Naive thymus-derived CD4-positive, alpha-beta T cell (primary cell): ENCODE results near the gene GOLGA6L9. TPM values are rescaled to one million over a fixed set of nuclear protein-coding genes. Genes with fewer than 3 reads are reported as not detected.
"Not testable (repeated sequence)": the region's sequence is repeated elsewhere in the genome, so short reads cannot be mapped to it uniquely, and the experiment has no call there.

Experiments
- ATAC-seq: fragments of 150-1000 bp; cut with Tn5 transposase; 2 replicates; pipeline ENCODE4 v1.10.0; 2021; ENCODE audit warnings: mild to moderate bottlenecking, moderate library complexity
- CTCF ChIA-PET: fragments of 350-600 bp; sonication (Branson Sonifier 250); formaldehyde crosslinking; loops from one replicate; lab custom pipeline; 2021; ENCODE audit warnings: antibody characterized with exemption; lab: Charles Lee
- POLR2A ChIA-PET: fragments of 350-600 bp; sonication (Branson Sonifier 250); formaldehyde crosslinking; loops from one replicate; lab custom pipeline; 2021; ENCODE audit warnings: antibody characterized with exemption, inconsistent platforms; lab: Charles Lee
- DNase-seq, 9 donors: peaks; one replicate each; pipeline versions ENCODE4 v3.0.0 to v3.0.0-alpha.2; 2020 to 2022; ENCODE audit warnings: mixed read lengths in 1 of 9
- H3K27ac ChIP-seq: one replicate; pipeline ENCODE4 v1.7.0; 2013; ENCODE audit warnings: mild to moderate bottlenecking, low read depth, low read length, moderate library complexity
- H3K27me3 ChIP-seq, 2 donors: one replicate each; pipeline ENCODE4 v1.7.0; 2013; ENCODE audit warnings: low read length in 2 of 2, mild to moderate bottlenecking in 2 of 2, moderate library complexity in 2 of 2; ENCODE audit not compliant: control insufficient read depth in 2 of 2, insufficient read depth in 2 of 2
- H3K36me3 ChIP-seq, 3 experiments: 1 replicate in 2 of 3; 2 replicates in 1 of 3; pipeline ENCODE4 v1.7.0; 2013; ENCODE audit warnings: low read length in 3 of 3, mild to moderate bottlenecking in 3 of 3, moderate library complexity in 1 of 3; ENCODE audit not compliant: insufficient read depth in 3 of 3, control insufficient read depth in 2 of 3
- H3K4me1 ChIP-seq, 2 donors: one replicate each; pipeline ENCODE4 v1.7.0; 2013; ENCODE audit warnings: low read length in 2 of 2, mild to moderate bottlenecking in 2 of 2, moderate library complexity in 1 of 2; ENCODE audit not compliant: control insufficient read depth in 2 of 2, insufficient read depth in 2 of 2
- H3K4me3 ChIP-seq: 2 replicates; pipeline ENCODE4 v1.7.0; 2013; ENCODE audit warnings: mild to moderate bottlenecking, low read length
- H3K9me3 ChIP-seq, 3 experiments: 1 replicate in 2 of 3; 2 replicates in 1 of 3; pipeline ENCODE4 v1.7.0; 2013; ENCODE audit warnings: low read length in 3 of 3; ENCODE audit not compliant: control insufficient read depth in 2 of 3
- H3K27ac Mint-ChIP-seq, 9 donors: one replicate each; pipeline ENCODE4 v1.8.0; 2020 to 2022; ENCODE audit warnings: mixed read lengths in 9 of 9, mild to moderate bottlenecking in 8 of 9, moderate library complexity in 5 of 9, inconsistent platforms in 2 of 9
- H3K27me3 Mint-ChIP-seq, 5 donors: one replicate each; pipeline ENCODE4 v1.8.0; 2021 to 2022; ENCODE audit warnings: mixed read lengths in 5 of 5, mild to moderate bottlenecking in 1 of 5
- H3K36me3 Mint-ChIP-seq, 5 donors: one replicate each; pipeline ENCODE4 v1.8.0; 2020 to 2022; ENCODE audit warnings: mixed read lengths in 5 of 5, mild to moderate bottlenecking in 3 of 5, inconsistent platforms in 1 of 5
- H3K4me1 Mint-ChIP-seq, 7 donors: one replicate each; pipeline ENCODE4 v1.8.0; 2020 to 2022; ENCODE audit warnings: mixed read lengths in 7 of 7, mild to moderate bottlenecking in 3 of 7, inconsistent platforms in 1 of 7
- H3K4me3 Mint-ChIP-seq, 10 donors: one replicate each; pipeline ENCODE4 v1.8.0; 2020 to 2022; ENCODE audit warnings: mild to moderate bottlenecking in 10 of 10, mixed read lengths in 10 of 10, moderate library complexity in 6 of 10, inconsistent platforms in 2 of 10
- H3K9me3 Mint-ChIP-seq, 11 donors: one replicate each; pipeline ENCODE4 v1.8.0; 2020 to 2022; ENCODE audit warnings: mixed read lengths in 11 of 11, mild to moderate bottlenecking in 4 of 11, inconsistent platforms in 1 of 11, moderate library complexity in 1 of 11
- intact Hi-C, 2 donors: fragments of 100-400 bp; cut with micrococcal nuclease; formaldehyde crosslinking; loops; one replicate each; pipeline ENCODE4 v1.15.1; 2023
- polyA plus RNA-seq, 2 donors: library from polyadenylated mRNA; unstranded; fragments of 300-500 nt; fragmentation: Illumina TruSeq; gene quantifications; one replicate each; pipeline ENCODE4 v1.2.3, GENCODE V29; 2021
- total RNA-seq, 6 experiments: library from RNA in 5 of 6; stranded (reverse) in 5 of 6; gene quantifications; 1 replicate in 5 of 6; 2 replicates in 1 of 6; pipeline ENCODE4 v1.2.3 and lab custom pipeline; 2021 to 2026

GOLGA6L9 gene
- total and polyA plus RNA-seq, 7 experiments from 2014 or later, result 0.34 to 4.8 (median 2.7) TPM

DNA sequence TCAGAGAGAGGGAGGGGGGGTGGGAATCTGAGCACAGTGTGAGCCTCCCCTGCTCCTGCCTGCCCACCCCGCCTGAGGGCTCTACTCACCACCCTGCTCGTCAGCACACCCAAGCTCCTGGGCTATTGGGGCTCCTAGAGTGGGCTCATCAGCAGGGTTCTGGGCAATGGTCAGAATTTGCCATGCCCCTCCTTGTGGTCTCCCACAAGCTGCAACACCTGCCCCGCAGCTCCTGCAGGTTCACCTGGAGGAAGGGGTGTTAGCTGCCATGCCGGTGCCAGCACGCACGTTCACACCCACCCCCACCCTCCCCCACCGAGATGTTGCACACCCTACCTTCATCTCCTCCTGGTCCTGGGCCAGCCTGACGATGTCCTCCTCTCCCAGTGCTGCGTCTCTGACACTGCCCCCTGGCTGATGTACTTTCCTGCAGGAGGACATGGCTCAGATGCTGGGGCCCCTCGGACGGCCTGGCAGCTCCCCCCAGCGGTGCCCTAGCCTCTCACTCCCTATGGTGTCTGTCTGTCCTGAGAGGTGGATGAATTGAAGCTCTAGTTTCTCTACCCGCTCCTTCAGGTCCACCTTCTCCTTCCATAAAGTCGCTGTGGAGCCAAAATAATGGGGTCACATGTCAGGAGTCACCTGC, 47.2 kb downstream of the GOLGA6L9 start:
- intact Hi-C loops, DNase-seq, H3K9me3 ChIP-seq, H3K36me3 ChIP-seq, CTCF ChIA-PET, POLR2A ChIA-PET, H3K27me3 ChIP-seq, H3K4me3 Mint-ChIP-seq, H3K27ac Mint-ChIP-seq, H3K4me3 ChIP-seq, ATAC-seq, H3K27ac ChIP-seq, H3K4me1 ChIP-seq, H3K36me3 Mint-ChIP-seq, H3K4me1 Mint-ChIP-seq, H3K9me3 Mint-ChIP-seq, H3K27me3 Mint-ChIP-seq: not testable (repeated sequence)

DNA sequence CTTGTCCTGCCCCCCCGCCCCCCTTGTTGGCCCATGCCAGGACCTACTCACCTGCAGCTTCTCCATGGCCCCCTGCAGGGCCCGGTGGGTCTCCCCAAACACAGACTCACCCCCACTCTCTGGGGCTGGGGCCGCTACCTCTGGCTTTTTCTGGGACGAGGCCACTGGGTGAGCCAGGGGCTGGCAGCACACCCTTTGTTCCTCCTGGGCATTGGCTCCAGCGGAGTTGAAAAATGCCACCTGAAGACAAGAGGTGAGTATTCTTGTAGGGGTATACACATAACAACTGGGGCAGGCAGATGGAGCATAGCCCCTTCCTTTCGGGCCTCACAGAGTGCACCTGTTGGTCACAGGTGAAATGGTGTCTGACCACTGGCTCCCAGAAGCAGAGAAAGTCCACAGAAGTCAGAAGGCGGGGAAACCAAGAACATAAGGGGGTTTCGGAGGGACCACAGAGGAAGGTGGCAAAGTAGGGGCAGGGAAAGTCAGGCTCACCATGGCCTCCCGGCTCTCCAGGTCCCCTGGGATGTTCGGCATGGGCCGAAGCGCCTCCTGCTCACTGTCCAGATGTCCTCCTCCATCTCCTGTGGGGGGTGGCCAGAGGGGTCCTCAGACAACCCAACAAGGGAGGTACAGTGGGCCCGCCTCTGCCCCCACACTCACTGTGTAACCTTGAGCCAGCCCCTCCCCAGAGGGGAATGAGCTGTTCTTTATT, 47.9 kb downstream of the GOLGA6L9 start:
- H3K9me3 ChIP-seq, DNase-seq, intact Hi-C loops, ATAC-seq, CTCF ChIA-PET, H3K4me1 ChIP-seq, H3K27me3 Mint-ChIP-seq, H3K27me3 ChIP-seq, H3K36me3 Mint-ChIP-seq, H3K27ac ChIP-seq, H3K4me1 Mint-ChIP-seq, POLR2A ChIA-PET, H3K4me3 Mint-ChIP-seq, H3K4me3 ChIP-seq, H3K27ac Mint-ChIP-seq, H3K36me3 ChIP-seq, H3K9me3 Mint-ChIP-seq: not testable (repeated sequence)

Other genes starting within 250 kb of the GOLGA6L9 start
- gene EFL1, start 167.1 kb upstream of the GOLGA6L9 start, total RNA-seq, result 10 to 100 TPM in 4 of 5 experiments, 1 to 10 TPM in 1; 9.9 to 27.5 (median 16.6) TPM
- 10 to 100 TPM; 14.1 to 21.2 TPM for gene EFL1, start 167.1 kb upstream of the GOLGA6L9 start, polyA plus RNA-seq
- gene SAXO2, start 167.0 kb upstream of the GOLGA6L9 start, total RNA-seq, result 1 to 10 TPM in 4 of 5 experiments, not detected in 1; 1.1 to 6.4 (median 2.5) TPM
- gene SAXO2, start 167.0 kb upstream of the GOLGA6L9 start, polyA plus RNA-seq, result under 1 TPM in 1 of 2 donors, not detected in 1; 0.25 TPM
- 1 to 10 TPM in 4 of 5 experiments, under 1 TPM in 1; 0.56 to 3.8 (median 1.8) TPM for gene GOLGA6L10, start 80.3 kb upstream of the GOLGA6L9 start, total RNA-seq
- gene GOLGA6L10, start 80.3 kb upstream of the GOLGA6L9 start, polyA plus RNA-seq, result under 1 TPM; 0.04 to 0.62 TPM
- gene RPS17, start 110.6 kb downstream of the GOLGA6L9 start, total RNA-seq, result 1,000 to 10,000 TPM; 1,951 to 3,227 (median 2,164) TPM
- gene RPS17, start 110.6 kb downstream of the GOLGA6L9 start, polyA plus RNA-seq, result 1,000 to 10,000 TPM; 1,555 to 2,061 TPM
- gene CPEB1, start 217.5 kb downstream of the GOLGA6L9 start, total RNA-seq, result 1 to 10 TPM in 1 of 5 experiments, under 1 TPM in 3, not detected in 1; 0.24 to 1.0 (median 0.51) TPM
- under 1 TPM; 0.07 to 0.38 TPM for gene CPEB1, start 217.5 kb downstream of the GOLGA6L9 start, polyA plus RNA-seq